Fibroblast of lung (primary cell): ENCODE measurements around the gene OR51F1.

Experiments used
- CTCF ChIP-seq, 2 donors: IDR thresholded peaks in 1 of 2; conservative IDR thresholded peaks in 1 of 2; 1 replicate in 1 of 2; 2 replicates in 1 of 2; pipeline ENCODE4 v1.5.1; 2011 to 2012; ENCODE audit warnings: low read length in 2 of 2, control low read depth in 1 of 2, inconsistent platforms in 1 of 2, low read depth in 1 of 2, mild to moderate bottlenecking in 1 of 2
- EZH2 ChIP-seq: IDR thresholded peaks from 2 replicates; pipeline ENCODE4 v1.5.1; 2012; ENCODE audit warnings: low read length, control low read depth, mild to moderate bottlenecking; ENCODE audit errors: missing control alignments

- TF ChIP-seq CTCF (conservative IDR thresholded peaks at IDR 0.05 in 1 of 2, IDR thresholded peaks at IDR 0.05 in 1 of 2; ENCODE audit: low read depth in 1 of 2, low read length in 2 of 2) (no peak), EZH2 (no peak)
These were observed 1.6 kb downstream of the OR51F1 start for GRCh38 chr11:4768094-4768493.
